GM21526 (cell line): ENCODE data around the gene AUTS2.
A peak's percentile ranks its signal among the peaks of the same experiment; 100 is the strongest.

Experiments used
- ATAC-seq: cut with Tn5 transposase; IDR thresholded peaks from one replicate; pipeline ENCODE4 v1.9.1; 2021; ENCODE audit warnings: moderate library complexity; ENCODE audit not compliant: unreplicated experiment, low FRiP score

Gene AUTS2

DNA sequence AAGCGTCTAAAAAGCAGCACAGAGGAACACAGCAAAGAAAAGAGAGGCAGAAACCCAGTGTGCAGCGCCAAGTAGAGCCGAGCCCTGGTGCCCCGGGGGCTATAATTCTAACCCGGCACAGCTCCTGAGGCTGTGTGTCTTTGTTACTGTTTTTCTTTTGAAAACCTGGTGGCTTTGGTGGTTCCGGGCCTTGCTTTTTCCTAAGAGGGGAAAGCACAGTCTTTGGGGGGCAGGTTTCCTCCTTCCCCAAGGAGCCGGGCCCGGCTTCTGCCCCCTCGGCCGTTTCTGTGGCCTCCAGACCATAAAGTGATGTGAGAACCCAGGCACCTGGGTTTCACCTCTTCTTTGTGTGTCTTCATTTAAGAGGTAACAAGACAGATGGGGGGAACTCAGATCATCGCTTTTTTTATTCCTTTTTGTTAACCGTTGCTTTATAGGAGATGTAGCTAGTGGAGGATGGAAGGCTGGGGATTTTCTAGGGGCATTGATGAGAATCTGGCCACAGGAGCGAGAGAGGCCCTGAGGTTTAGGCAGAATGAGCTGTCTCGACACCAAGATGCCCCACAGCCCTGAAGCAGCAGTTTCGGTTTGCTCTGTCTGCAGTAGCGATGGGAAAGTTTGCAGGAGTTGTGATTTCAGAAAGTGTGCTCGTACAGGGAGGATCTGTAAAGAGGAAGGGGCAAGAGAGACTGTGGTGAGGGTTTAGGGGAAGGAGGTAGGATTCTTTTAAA lies 1165.9 kb downstream of the AUTS2 start:
- peak; percentile 84 for ATAC-seq

DNA sequence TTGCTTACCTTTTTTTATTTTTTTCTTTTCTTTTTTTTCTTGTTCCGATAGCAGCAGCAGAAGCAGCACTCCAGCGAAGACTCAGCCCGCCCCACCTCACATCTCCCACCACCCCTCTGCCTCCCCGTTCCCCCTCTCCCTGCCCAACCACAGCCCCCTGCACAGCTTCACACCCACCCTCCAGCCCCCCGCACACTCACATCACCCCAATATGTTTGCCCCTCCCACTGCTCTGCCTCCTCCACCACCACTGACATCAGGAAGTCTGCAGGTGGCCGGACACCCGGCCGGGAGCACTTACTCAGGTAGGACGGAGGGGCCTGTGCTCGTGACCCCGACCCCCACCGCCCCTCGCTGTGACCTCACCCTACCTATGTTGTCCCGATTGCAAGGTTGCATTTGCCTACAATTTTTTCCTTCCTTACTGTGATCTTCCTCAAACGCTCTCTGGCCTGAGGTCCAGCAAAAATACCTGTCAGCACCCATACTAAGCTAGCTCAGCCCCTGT lies 1166.5 kb downstream of the AUTS2 start:
- peak; percentile 14 for ATAC-seq

DNA sequence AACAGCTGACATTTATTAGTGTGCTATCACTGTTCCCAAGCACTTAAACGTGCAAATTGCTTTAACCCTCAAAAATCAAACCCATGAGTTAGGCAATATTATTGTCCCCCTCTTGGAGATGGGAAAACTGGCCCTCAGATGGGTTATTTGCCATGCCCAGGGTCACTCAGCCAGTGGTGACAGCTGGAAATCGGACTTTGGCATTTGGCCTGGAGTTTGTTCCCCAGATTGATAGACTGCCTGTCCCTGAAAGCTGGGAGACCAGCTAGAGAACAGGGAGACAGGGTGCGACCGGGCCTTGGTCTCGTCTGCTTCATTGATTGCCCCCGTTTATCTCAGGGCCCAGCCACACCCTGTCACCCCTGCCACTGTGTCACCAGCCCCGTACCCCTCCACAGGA lies 1167.4 kb downstream of the AUTS2 start:
- no peak for ATAC-seq

DNA sequence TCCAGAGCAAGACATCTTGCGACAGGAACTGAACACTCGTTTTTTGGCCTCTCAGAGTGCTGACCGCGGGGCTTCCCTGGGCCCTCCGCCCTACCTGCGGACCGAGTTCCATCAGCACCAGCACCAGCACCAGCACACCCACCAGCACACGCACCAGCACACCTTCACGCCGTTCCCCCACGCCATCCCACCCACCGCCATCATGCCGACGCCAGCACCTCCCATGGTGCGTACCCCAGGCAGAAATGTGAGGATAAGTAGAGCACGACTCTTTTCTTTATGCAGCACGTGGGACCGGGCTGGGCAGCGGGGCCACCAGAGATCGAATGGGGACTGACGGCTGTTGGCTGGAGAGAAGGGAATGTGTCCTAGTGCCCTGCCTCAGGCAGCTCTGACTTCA lies 1167.8 kb downstream of the AUTS2 start:
- ATAC-seq = no peak

DNA sequence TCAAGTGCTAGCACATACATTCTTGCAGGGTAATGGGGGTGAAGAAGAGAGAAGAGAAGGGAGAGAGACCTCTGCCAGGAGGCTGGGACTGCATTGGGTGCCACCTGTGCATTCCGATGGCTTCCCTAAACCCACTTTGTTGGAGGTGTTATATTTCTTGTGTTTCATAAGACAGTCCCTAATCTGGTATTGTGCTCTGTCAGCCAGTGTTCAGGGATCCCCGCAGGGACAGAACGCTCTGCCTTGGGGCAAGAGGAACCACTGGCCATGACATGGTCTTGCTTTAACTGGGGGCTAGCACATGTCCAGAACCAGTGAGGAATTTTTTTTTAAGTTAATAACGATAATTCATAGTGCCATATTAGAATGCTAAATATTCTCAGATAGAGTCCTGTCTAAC lies 1168.4 kb downstream of the AUTS2 start:
- no peak for ATAC-seq

DNA sequence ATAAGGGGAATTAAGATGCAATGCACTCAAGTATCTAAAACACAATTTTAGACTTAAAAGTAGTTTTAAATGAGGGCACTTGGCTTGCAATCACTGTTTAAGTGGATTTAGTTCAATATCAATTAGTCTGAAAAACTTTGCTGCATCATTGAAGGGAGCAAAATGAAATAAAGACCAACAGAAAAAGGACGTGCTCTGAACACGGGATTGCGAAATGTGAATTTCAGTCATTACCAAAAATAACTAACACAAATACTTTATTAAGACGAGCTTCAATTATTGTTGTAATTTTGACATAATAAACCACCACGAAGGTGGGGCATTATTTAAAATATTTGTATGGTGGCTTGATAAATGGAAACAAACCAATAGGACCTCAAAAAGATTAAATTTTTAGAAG lies 1171.9 kb downstream of the AUTS2 start:
- no peak for ATAC-seq

GRCh38 chr7:70771451-70771850 lies 1173.2 kb downstream of the AUTS2 start:
- ATAC-seq = no peak

DNA sequence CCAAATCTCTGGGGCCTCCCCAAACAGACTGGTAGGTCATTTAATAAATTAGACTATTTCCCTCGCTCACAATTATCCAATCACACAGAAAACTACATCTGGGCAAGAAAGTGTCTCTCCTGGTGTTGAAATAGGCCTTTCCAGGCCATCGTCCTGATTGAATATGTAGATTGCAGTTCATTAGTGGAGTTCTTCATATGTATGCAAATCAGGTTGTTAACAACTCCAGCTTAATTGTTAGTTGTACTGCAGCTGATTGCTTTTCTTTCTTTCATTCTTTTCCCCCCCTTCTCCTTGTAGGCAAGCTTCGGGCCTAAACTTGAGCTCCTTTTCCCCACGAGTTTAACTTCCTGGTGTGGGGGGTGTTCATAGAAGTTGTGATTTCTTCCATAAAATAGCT lies 1174.6 kb downstream of the AUTS2 start:
- ATAC-seq = no peak

- ATAC-seq = no peak
Measured at GRCh38 chr7:70773406-70773805, 1175.1 kb downstream of the AUTS2 start.

GRCh38 chr7:70774950-70775527 lies 1176.8 kb downstream of the AUTS2 start:
- no peak for ATAC-seq

- peak; percentile 64 for ATAC-seq
Measured at GRCh38 chr7:70775570-70776156, 1177.4 kb downstream of the AUTS2 start.

DNA sequence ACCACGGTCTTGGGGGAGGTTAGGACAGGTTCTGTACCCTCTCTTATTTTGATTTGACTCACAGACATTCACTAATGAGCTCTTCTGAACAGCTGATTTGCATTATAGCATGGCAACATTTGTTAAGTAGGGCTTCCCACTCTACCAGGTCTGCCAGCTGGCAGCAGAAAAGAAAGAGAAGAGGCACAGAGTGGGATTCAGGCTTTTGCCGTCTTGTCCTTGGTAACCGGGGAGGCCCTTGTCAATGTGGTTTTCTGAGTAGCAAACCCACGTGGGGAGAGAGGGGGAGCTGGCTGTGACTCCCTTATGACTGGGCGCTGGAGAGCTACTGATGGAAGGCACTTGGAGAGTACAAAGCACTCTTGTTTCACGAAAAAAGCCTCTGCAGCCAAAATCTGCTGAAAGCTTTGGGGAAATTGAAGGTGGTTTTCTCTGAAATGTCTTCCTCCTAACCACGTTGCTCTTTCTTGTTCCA lies 1178.4 kb downstream of the AUTS2 start:
- ATAC-seq = no peak

DNA sequence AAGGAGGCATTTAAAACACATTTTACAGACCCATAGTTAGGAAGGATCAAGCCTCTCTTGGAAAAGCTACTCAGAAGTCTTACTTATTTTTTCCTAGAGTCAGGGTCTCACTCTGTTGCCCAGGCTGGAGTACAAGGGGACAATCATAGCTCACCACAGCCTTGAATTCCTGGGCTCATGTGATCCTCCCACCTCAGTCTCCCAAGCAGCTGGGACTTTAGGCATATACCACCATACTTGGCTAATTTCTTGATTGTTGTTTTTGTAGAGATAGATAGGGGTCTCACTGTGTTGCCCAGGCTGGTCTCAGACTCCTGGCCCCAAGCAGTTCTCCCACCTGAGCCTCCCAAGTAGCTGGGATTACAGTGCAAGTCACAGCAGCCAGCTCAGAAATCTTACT lies 1179.0 kb downstream of the AUTS2 start:
- no peak for ATAC-seq

DNA sequence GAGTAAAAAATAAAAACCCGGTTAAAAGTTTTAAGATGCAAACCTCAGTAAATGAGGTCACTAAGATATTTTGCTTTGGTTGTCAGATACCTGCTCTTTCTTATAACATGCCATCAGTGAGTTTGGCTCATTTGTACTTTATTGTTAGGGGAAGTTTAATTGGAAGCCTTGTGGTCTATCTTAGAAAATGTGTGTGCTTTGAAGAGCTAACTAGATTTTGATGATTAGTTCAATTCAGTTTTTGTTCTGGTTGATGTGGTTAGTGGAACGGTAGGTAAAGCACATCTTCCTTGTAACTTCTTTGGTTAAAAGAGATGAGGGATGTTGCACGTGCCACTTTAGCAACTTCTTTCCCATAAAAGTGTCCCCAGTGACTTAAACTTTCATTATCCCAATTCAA lies 1180.3 kb downstream of the AUTS2 start:
- ATAC-seq = no peak

DNA sequence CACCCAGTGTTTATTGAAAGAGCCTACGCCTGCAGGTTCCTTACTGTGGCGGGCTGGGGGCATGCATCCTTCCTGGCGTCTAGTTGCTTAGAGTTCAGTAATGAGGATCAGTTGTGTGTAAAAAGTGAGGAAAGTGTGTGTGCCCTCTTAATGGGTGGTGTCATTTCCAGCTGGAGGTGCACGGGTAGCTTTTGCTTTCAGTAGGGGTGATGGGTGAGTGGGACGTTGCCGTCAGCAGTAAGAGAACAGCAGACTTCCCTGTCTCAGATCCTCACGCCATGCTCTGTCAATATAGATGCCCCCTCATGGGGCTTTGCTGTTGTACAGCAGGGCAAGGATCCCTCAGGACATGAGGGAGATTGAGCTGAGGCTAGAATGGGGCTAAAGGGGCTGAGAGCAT lies 1181.0 kb downstream of the AUTS2 start:
- ATAC-seq = no peak

DNA sequence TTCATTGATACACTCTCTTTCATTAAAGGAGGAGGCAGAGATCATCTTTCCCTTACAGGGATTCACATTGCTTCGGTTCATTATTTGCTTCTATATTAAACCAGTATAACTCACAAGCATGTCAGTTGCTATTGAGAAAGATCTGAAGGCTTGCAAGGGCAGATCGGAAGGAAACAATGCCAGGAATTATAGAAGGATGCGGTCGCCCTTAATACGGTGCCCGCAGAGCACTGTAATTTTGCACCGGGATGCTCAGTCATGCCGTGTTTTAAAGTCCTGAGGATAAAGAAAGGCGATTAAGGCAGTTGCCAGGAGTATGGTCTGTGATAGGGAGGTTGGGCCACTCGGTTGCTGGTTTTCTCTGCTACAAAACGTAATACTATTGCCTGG lies 1183.6 kb downstream of the AUTS2 start:
- no peak for ATAC-seq

DNA sequence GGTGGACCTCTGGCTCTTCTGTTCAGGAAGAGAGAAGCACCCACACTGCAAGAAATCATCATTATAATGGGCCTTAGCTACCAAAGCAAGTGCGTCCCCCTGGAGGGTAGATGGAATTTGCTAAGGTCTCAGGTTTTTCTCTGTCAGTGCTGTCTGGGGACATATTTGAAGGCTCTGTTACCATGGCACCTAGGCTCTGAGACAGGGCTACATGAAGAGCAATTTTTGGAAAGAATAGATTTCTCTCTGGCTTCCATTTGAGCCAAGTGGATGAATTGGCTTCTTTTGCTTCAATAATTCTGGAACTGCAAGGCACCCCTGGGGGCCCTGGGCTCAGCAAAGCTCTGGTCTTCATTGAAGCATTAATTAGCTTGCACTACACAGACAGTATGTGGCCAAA lies 1184.5 kb downstream of the AUTS2 start:
- ATAC-seq = no peak

DNA sequence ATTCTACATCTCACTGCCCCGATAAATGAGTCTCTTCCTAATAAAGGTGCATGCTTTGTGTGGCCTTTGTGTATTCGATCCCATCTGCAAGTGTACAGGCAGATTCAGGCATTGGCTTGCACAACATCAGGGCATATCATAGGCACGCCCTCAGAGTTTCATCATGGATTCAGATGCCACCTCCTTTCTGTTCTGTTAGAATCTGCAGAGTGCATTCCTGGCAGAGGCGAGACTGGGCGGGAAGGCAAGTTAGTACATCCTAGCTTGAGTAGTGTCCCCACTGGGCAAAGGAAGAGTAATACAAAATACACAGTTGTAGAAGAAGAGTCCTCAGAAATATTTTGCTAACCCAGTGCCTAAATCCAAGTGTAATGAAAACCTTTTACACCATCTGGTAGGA lies 1187.2 kb downstream of the AUTS2 start:
- ATAC-seq = no peak

- no peak for ATAC-seq
Measured at GRCh38 chr7:70786076-70786475, 1187.8 kb downstream of the AUTS2 start.

GRCh38 chr7:70787286-70787685 lies 1189.0 kb downstream of the AUTS2 start:
- no peak for ATAC-seq

DNA sequence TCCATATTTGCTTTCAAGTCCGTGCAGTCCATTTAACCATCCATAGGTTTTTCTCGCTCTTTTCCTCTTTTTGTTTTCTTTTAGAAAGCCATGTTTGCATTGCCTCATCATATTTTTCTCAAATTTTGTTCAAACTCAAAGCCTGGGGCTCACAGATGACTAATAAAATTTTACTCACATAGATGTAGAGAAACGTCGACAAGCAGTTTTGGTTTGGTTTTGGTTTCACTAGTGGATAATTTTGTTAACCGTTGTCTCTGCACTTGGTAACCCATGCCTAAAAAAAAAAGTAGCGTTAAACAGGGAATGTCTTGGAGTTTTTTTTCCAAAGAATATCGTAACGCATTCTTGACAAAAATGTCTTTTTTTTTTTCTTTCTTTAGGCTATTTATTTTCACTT lies 1189.5 kb downstream of the AUTS2 start:
- ATAC-seq = no peak

DNA sequence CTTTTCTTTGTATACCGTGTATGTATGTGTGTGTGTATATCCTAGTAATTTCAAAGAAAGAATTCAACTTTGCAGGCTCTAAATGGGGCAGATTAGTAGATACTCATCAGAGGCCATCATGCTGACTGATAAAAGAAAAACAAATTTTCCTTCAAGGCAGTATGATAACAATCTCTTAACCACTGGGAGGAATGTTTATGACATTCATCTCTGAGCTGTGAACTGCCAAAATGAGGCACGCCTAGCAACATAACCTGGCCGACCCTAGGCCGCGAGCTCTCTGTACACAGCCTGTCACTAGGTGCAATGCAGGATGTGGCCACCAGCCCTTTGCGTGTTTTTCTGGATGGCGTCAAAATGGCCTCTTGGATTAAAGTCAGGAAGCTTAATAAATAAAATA lies 1190.0 kb downstream of the AUTS2 start:
- ATAC-seq = no peak
